CD4-positive, alpha-beta T cell (primary cell): ENCODE results near the gene COL1A1. TPM values are rescaled to one million over a fixed set of nuclear protein-coding genes. Genes with fewer than 3 reads are reported as not detected.

Source experiments
- ATAC-seq: fragments of 200-7000 bp; cut with Tn5 transposase; one replicate; pipeline ENCODE4 v1.10.0; 2022; ENCODE audit warnings: mild to moderate bottlenecking; ENCODE audit not compliant: poor library complexity
- CTCF ChIA-PET: fragments of 350-600 bp; sonication (Branson Sonifier 250); formaldehyde crosslinking; loops from one replicate; lab custom pipeline; 2021; ENCODE audit warnings: antibody characterized with exemption, inconsistent platforms; lab: Charles Lee
- POLR2A ChIA-PET: fragments of 350-600 bp; sonication (Branson Sonifier 250); formaldehyde crosslinking; loops from one replicate; lab custom pipeline; 2021; ENCODE audit warnings: antibody characterized with exemption, inconsistent platforms; lab: Charles Lee
- DNase-seq, 14 experiments: peaks; one replicate each; pipeline ENCODE4 v3.0.0-alpha.2; 2013 to 2020; ENCODE audit warnings: mixed read lengths in 2 of 14
- H3K27ac ChIP-seq, 2 donors: one replicate each; pipeline versions ENCODE4 v1.5.1 to v1.7.0; 2013; ENCODE audit warnings: low read length in 2 of 2, low read depth in 1 of 2, mild to moderate bottlenecking in 1 of 2
- H3K27me3 ChIP-seq, 2 experiments: 1 replicate in 1 of 2; 2 replicates in 1 of 2; pipeline versions ENCODE4 v1.6.1 to v1.7.0; 2013; ENCODE audit warnings: low read length in 2 of 2, control low read depth in 1 of 2, mild to moderate bottlenecking in 1 of 2, moderate library complexity in 1 of 2; ENCODE audit not compliant: insufficient read depth in 2 of 2, control insufficient read depth in 1 of 2
- H3K36me3 ChIP-seq: one replicate; pipeline ENCODE4 v1.6.1; 2013; ENCODE audit warnings: low read length, control low read depth; ENCODE audit not compliant: insufficient read depth
- H3K4me1 ChIP-seq: one replicate; pipeline ENCODE4 v1.6.1; 2013; ENCODE audit warnings: low read length, control low read depth; ENCODE audit not compliant: insufficient read depth
- H3K4me3 ChIP-seq: one replicate; pipeline ENCODE4 v1.5.1; 2013; ENCODE audit warnings: mild to moderate bottlenecking, low read length, moderate library complexity
- H3K9me3 ChIP-seq, 2 experiments: 1 replicate in 1 of 2; 2 replicates in 1 of 2; pipeline versions ENCODE4 v1.6.1 to v1.7.0; 2013; ENCODE audit warnings: low read length in 2 of 2, mild to moderate bottlenecking in 2 of 2, control low read depth in 1 of 2, moderate library complexity in 1 of 2; ENCODE audit not compliant: control insufficient read depth in 1 of 2, insufficient read depth in 1 of 2
- H3K27ac Mint-ChIP-seq: one replicate; pipeline ENCODE4 v1.8.0; 2020; ENCODE audit warnings: mixed read lengths
- H3K27me3 Mint-ChIP-seq: one replicate; pipeline ENCODE4 v1.8.0; 2021; ENCODE audit warnings: mixed read lengths
- H3K36me3 Mint-ChIP-seq: one replicate; pipeline ENCODE4 v1.8.0; 2021; ENCODE audit warnings: low read depth, mixed read lengths
- H3K4me1 Mint-ChIP-seq: one replicate; pipeline ENCODE4 v1.8.0; 2021; ENCODE audit warnings: low read depth, mixed read lengths
- H3K4me3 Mint-ChIP-seq: one replicate; pipeline ENCODE4 v1.8.0; 2020; ENCODE audit warnings: mild to moderate bottlenecking, mixed read lengths
- H3K9me3 Mint-ChIP-seq: one replicate; pipeline ENCODE4 v1.8.0; 2020; ENCODE audit warnings: mixed read lengths
- intact Hi-C, 2 experiments: fragments of 100-400 bp; cut with DNase I in 1 of 2; cut with micrococcal nuclease in 1 of 2; formaldehyde crosslinking; loops; one replicate each; pipeline versions ENCODE4 v1.15.1 to v1.9.0; 2023 to 2025; cut with DNase I, micrococcal nuclease
- total RNA-seq, 174 experiments: library from RNA in 2 of 174; stranded (reverse) in 2 of 174; gene quantifications; one replicate each; pipeline ENCODE4 v1.2.3 and lab custom pipeline; 2021 to 2026
- TF ChIP-seq, protein P1 (sequence below): fragments of 200-600 bp; IDR thresholded peaks from one replicate; pipeline ENCODE4 v1.8.0; 2022; ENCODE audit warnings: antibody characterized with exemption, mild to moderate bottlenecking

The COL1A1 gene
- total RNA-seq, 2 experiments from 2014 or later = 10.0 to 11.4 TPM

DNA sequence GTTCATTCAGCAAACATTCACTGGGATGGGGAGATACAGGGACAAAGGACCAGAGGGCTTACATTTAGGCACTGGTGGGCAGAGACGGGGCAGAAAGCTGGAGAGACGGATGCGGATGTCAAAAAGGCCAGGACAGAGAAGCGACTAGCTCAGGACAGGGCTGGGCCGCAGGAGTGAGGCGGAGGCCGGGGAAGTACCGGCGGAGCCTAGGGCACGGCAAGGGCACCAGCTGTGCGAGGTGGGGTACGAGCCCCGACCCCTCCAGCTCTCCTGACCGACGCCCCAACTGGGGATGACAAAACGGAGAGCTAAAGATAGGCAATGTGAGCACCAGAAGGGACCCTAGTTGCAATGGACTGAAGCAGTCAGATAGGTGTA, 39.5 kb downstream of the COL1A1 start:
- H3K4me1 Mint-ChIP-seq = peaks cover 44% of the 10 kb centered on the region

DNA sequence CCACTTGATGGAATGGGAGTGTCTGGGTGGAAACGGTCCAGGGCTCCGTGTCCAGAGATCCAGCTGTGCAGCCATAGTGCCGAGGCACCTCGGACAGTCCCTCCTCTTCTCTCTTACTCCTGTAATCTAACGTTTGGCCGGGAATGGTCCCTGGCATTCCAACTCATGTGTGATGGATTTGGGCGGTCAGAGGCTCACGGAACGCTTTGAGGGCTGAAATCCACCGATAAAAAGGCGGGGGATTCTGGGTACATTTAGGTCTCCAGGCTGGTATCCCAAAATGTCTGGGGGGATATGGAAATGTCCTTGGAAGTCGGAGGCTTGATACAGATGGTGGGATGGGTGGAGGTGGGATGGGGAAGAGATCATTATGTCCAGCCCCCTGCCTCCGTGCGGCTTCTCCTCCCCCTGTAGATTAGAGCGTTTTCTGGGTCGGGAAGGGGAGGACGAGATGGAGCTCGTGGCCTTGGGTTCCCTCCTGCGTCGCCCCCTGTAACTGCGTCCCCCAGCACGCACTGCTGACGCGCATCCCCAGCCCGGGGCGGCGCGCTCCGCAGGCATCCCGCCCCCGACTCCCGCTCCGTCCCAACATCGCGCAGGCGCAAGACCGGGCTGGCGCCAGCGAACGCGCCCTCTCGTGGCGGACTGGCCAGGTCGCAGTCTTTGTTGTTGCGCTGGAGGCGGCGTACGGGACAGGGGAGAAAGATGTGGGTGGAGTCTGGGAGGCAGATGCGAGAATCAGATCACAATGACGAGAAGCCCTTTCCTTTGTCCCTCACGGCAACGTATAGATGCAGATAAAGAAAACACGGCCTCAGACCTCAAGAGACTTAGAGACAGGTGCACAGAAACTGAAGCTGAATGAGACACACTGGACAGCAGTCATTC, 40.2 kb downstream of the COL1A1 start:
- TF ChIP-seq, protein P1, sequence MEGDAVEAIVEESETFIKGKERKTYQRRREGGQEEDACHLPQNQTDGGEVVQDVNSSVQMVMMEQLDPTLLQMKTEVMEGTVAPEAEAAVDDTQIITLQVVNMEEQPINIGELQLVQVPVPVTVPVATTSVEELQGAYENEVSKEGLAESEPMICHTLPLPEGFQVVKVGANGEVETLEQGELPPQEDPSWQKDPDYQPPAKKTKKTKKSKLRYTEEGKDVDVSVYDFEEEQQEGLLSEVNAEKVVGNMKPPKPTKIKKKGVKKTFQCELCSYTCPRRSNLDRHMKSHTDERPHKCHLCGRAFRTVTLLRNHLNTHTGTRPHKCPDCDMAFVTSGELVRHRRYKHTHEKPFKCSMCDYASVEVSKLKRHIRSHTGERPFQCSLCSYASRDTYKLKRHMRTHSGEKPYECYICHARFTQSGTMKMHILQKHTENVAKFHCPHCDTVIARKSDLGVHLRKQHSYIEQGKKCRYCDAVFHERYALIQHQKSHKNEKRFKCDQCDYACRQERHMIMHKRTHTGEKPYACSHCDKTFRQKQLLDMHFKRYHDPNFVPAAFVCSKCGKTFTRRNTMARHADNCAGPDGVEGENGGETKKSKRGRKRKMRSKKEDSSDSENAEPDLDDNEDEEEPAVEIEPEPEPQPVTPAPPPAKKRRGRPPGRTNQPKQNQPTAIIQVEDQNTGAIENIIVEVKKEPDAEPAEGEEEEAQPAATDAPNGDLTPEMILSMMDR = peak; percentile 93
- DNase-seq (peak; percentile 88 to 97 (median 93)), ATAC-seq (peak; percentile 94)
- Mint-ChIP-seq H3K27ac (peak overlapping the region; percentile 70), H3K27me3 (no peaks in the 10 kb centered on the region), H3K9me3 (no peaks in the 10 kb centered on the region), H3K4me3 (peak overlapping the region; percentile 59), H3K36me3 (no peaks in the 10 kb centered on the region), H3K4me1 (peaks cover 44% of the 10 kb centered on the region)
- intact Hi-C loops = loop anchor here (1.0 to 2.0 kb wide), 4 partner anchors 10 to 66 kb away; partner anchors contain the start of gene PDK2 (in 1 of the 2)
- H3K36me3 ChIP-seq = no peaks in the 10 kb centered on the region
- peak overlapping the region; percentile 76 for H3K4me3 ChIP-seq
- peaks cover 36% of the 10 kb centered on the region for H3K4me1 ChIP-seq
- CTCF ChIA-PET = interaction anchor here (0.9 to 2.5 kb wide), 13 partner anchors 9 to 111 kb away, joined by 3 to 26 read pairs (median 7); partner anchors contain the start of gene PPP1R9B
- POLR2A ChIA-PET = interaction anchor here (0.7 to 2.8 kb wide), 9 partner anchors 9 to 67 kb away, joined by 3 to 22 read pairs (median 4); partner anchors contain the start of gene PPP1R9B
- H3K9me3 ChIP-seq = no peaks in the 10 kb centered on the region
- H3K27ac ChIP-seq = no peak overlapping the region
- no peaks in the 10 kb centered on the region for H3K27me3 ChIP-seq

More for the DNA sequence above, 39.5 kb downstream of the COL1A1 start:
- DNase-seq = no peak
- H3K27me3 ChIP-seq = no peaks in the 10 kb centered on the region
- Mint-ChIP-seq H3K27me3 (no peaks in the 10 kb centered on the region), H3K36me3 (no peaks in the 10 kb centered on the region), H3K27ac (peak overlapping the region; percentile 70), H3K4me3 (peak overlapping the region; percentile 59), H3K9me3 (no peaks in the 10 kb centered on the region)
- H3K4me3 ChIP-seq = peak overlapping the region; percentile 76
- no peaks in the 10 kb centered on the region for H3K9me3 ChIP-seq
- ChIA-PET POLR2A (interaction anchor here (0.7 to 2.8 kb wide), 8 partner anchors 10 to 68 kb away, joined by 3 to 22 read pairs (median 4); partner anchors contain the start of gene PPP1R9B), CTCF (interaction anchor here (0.9 to 2.5 kb wide), 14 partner anchors 8 to 110 kb away, joined by 3 to 26 read pairs (median 6); partner anchors contain the start of gene PPP1R9B)
- ATAC-seq = no peak
- H3K36me3 ChIP-seq = no peaks in the 10 kb centered on the region
- intact Hi-C loops = loop anchor here (1.0 to 2.0 kb wide), 4 partner anchors 11 to 67 kb away; partner anchors contain the start of gene PDK2 (in 1 of the 2)
- peaks cover 36% of the 10 kb centered on the region for H3K4me1 ChIP-seq
- no peak overlapping the region for H3K27ac ChIP-seq
- TF ChIP-seq, protein P1 = no peak

DNA sequence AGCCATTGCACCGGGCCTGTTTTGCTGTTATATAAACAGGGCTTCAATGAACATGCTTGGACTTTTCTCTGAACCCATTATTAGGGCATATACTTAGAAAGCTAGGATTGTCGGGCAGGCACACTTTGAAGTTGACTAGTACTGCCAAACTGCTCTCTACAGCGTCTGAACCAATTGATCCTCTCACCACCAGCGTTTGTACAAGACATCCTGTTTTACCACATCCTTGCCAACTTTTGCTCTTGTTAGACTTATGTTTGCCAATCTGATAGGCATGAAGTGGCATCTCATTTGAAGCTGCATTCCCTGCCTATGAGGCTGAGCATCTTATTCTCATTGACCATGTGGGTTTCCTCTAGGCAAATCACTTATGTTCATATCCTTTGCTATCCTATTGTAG, 43.5 kb downstream of the COL1A1 start:
- POLR2A ChIA-PET = no interaction called here
- Histone ChIP-seq H3K27me3 (no peaks in the 10 kb centered on the region), H3K9me3 (no peaks in the 10 kb centered on the region), H3K36me3 (no peaks in the 10 kb centered on the region), H3K4me3 (no peak overlapping the region), H3K27ac (no peak overlapping the region), H3K4me1 (peaks cover 42% of the 10 kb centered on the region)
- peak in 2 of 14 experiments; percentile 33 to 69 for DNase-seq
- Mint-ChIP-seq H3K9me3 (no peaks in the 10 kb centered on the region), H3K4me1 (peaks cover 48% of the 10 kb centered on the region), H3K36me3 (no peaks in the 10 kb centered on the region), H3K27ac (peak overlapping the region; percentile 17), H3K27me3 (no peaks in the 10 kb centered on the region), H3K4me3 (no peak overlapping the region)
- intact Hi-C loops = no loop called here
- ATAC-seq = no peak
- CTCF ChIA-PET = interaction anchor here (1.0 kb wide), 1 partner anchor 64 kb away, joined by 3 read pairs; no protein-coding TSS in a partner anchor
- TF ChIP-seq, protein P1 = no peak
